Large intestine (tissue), 3 donors: Measurements from ENCODE around the gene OTOG. TPM values are rescaled to one million over a fixed set of nuclear protein-coding genes. Genes with fewer than 3 reads are reported as not detected.

Experiments
- DNase-seq, 2 donors: peaks; one replicate each; pipeline versions ENCODE4 v3.0.0 to v3.0.0-alpha.2; 2013
- H3K27ac ChIP-seq: one replicate; pipeline ENCODE4 v1.5.1; 2013; ENCODE audit warnings: low read length
- H3K27me3 ChIP-seq: 2 replicates; pipeline ENCODE4 v1.6.1; 2013; ENCODE audit warnings: low read length; ENCODE audit not compliant: control insufficient read depth, insufficient read depth
- H3K36me3 ChIP-seq: 2 replicates; pipeline ENCODE4 v1.6.1; 2013; ENCODE audit warnings: low read length; ENCODE audit not compliant: control insufficient read depth, insufficient read depth
- H3K4me1 ChIP-seq: one replicate; pipeline ENCODE4 v1.6.1; 2013; ENCODE audit warnings: low read length; ENCODE audit not compliant: control insufficient read depth, insufficient read depth
- H3K4me3 ChIP-seq: one replicate; pipeline ENCODE4 v1.5.1; 2013; ENCODE audit warnings: low read length
- H3K9me3 ChIP-seq: one replicate; pipeline ENCODE4 v1.6.1; 2013; ENCODE audit warnings: mild to moderate bottlenecking, low read depth, low read length, moderate library complexity; ENCODE audit not compliant: control insufficient read depth
- WGBS: methylation state at CpG from one replicate; pipeline ENCODE4 v1.1.5; 2013; ENCODE audit warnings: low lambda C conversion rate; ENCODE audit not compliant: insufficient coverage; 5-methylcytosine and 5-hydroxymethylcytosine counted together
- polyA plus RNA-seq: library from polyadenylated mRNA; unstranded; fragments of 120-200 nt; gene quantifications from one replicate; pipeline ENCODE4 v1.2.1, GENCODE V29; 2013

OTOG gene
- polyA plus RNA-seq, 1 donor = 0.10 TPM

- Histone ChIP-seq H3K4me3 (no peak overlapping the region), H3K36me3 (no peaks in the 10 kb centered on the region), H3K27me3 (peaks cover 71% of the 10 kb centered on the region), H3K9me3 (no peaks in the 10 kb centered on the region), H3K4me1 (no peaks in the 10 kb centered on the region), H3K27ac (no peak overlapping the region)
- WGBS = 30% methylated on average over 2 of the region's 68 CpGs
- no peak for DNase-seq
Observed at GRCh38 chr11:17695454-17696441, 148.7 kb downstream of the OTOG start.

DNA sequence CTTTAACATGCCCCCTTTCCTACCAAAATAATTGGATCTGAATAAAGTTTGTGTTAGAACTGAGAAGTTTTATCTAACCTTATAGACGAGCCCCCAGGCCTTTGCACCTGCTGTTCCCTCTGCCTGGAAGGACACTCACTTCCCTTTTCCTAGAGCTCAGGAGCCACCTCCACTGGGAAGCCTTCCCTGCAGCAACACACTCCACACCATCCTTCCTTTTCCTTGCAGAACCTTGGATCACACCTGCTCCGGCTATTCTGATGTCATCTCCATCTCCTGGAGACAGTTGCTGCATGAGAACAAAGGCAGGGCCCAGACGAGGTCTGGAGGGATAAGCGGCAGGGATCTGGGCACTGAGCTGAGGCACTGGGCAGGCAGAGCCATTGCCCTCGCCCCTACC, 149.7 kb downstream of the OTOG start:
- WGBS = no CpG with 5 or more reads among the region's 5 CpGs
- no peak overlapping the region for H3K27ac ChIP-seq
- no peaks in the 10 kb centered on the region for H3K4me1 ChIP-seq
- H3K27me3 ChIP-seq = peaks cover 66% of the 10 kb centered on the region
- H3K9me3 ChIP-seq = no peaks in the 10 kb centered on the region
- DNase-seq = no peak
- H3K36me3 ChIP-seq = no peaks in the 10 kb centered on the region
- no peak overlapping the region for H3K4me3 ChIP-seq

Other genes with a start within 250 kb of the OTOG start
- gene NCR3LG1, start 195.5 kb upstream of the OTOG start, polyA plus RNA-seq = 20.3 TPM
- gene KCNJ11, start 158.6 kb upstream of the OTOG start, polyA plus RNA-seq = 5.4 TPM
- 23.5 TPM for gene ABCC8, start 70.4 kb upstream of the OTOG start, polyA plus RNA-seq
- 269 TPM for gene USH1C, start 2.8 kb upstream of the OTOG start, polyA plus RNA-seq
- 0.10 TPM for gene MYOD1, start 172.3 kb downstream of the OTOG start, polyA plus RNA-seq
- 2.4 TPM for gene KCNC1, start 187.5 kb downstream of the OTOG start, polyA plus RNA-seq